Vagina (tissue), 2 donors: ENCODE measurements around the gene CHST11. TPM values are rescaled to one million over a fixed set of nuclear protein-coding genes. Genes with fewer than 3 reads are reported as not detected.

Source experiments
- DNase-seq, 2 donors: peaks; one replicate each; pipeline ENCODE4 v3.0.0-alpha.2; 2017; ENCODE audit errors: extremely low spot score in 2 of 2
- H3K27ac ChIP-seq: fragments of 200-600 bp; sonication (generic); one replicate; pipeline ENCODE4 v1.5.1; 2019
- H3K27me3 ChIP-seq: fragments of 200-600 bp; sonication (generic); one replicate; pipeline ENCODE4 v1.5.1; 2019
- H3K36me3 ChIP-seq, 2 donors: fragments of 200-600 bp; sonication (generic); one replicate each; pipeline ENCODE4 v1.5.1; 2017 to 2019
- H3K4me1 ChIP-seq: fragments of 200-600 bp; sonication (generic); one replicate; pipeline ENCODE4 v1.5.1; 2019
- H3K4me3 ChIP-seq, 2 donors: fragments of 200-600 bp; sonication (generic); 1 replicate in 1 of 2; 2 replicates in 1 of 2; pipeline ENCODE4 v1.5.1; 2016 to 2019
- H3K9me3 ChIP-seq: fragments of 200-600 bp; sonication (generic); one replicate; pipeline ENCODE4 v1.5.1; 2019
- POLR2A ChIP-seq, 2 donors: fragments of 450-650 bp; IDR thresholded peaks; one replicate each; pipeline ENCODE4 v1.6.1; 2017; ENCODE audit warnings: antibody characterized with exemption in 2 of 2, mild to moderate bottlenecking in 2 of 2, moderate library complexity in 2 of 2
- POLR2AphosphoS5 ChIP-seq, 2 donors: sonication (generic); formaldehyde crosslinking; IDR thresholded peaks; one replicate each; pipeline ENCODE4 v1.9.0; 2017; ENCODE audit warnings: antibody characterized with exemption in 2 of 2, mild to moderate bottlenecking in 2 of 2, low read depth in 1 of 2; ENCODE audit not compliant: insufficient read depth in 1 of 2
- intact Hi-C: fragments of 100-400 bp; cut with DNase I; formaldehyde crosslinking; loops from one replicate; pipeline ENCODE4 v1.15.1; 2023
- total RNA-seq: library from RNA; depleted of rRNA; stranded (reverse); fragments of >200 nt; gene quantifications from one replicate; pipeline ENCODE4 v1.2.3, GENCODE V29; 2016
- TF ChIP-seq, protein P1 (sequence below), 3 experiments: fragments of 450-650 bp in 2 of 3; fragments of 200-600 bp in 1 of 3; sonication (generic) in 1 of 3; IDR thresholded peaks; one replicate each; pipeline ENCODE4 v1.5.1; 2017 to 2019; ENCODE audit warnings: antibody characterized with exemption in 3 of 3, mild to moderate bottlenecking in 2 of 3, moderate library complexity in 2 of 3

Gene CHST11
- total RNA-seq, 1 donor from 2014 or later: 40.0 TPM

DNA sequence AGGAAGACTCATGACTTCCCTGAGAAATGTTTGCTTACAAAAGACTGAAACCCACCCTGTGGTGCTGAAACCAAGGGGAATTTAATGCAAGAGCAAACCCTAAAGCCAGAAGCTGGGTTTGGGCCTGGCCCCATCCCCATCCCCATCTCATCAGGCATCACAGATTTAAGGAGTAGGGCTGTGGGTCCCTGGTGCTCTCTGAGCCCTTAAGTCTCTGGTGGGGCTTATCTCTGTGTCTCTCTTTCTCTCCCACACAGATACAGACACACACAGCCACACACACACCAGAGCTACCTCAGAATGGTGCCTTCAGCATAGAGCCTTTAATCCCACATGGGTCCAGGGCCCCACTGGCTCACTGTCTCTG, 264.3 kb downstream of the CHST11 start:
- H3K9me3 ChIP-seq: no peaks in the 10 kb centered on the region
- H3K27me3 ChIP-seq: no peaks in the 10 kb centered on the region
- H3K27ac ChIP-seq: peak overlapping the region; percentile 65
- intact Hi-C loops: no loop called here
- H3K36me3 ChIP-seq: no peaks in the 10 kb centered on the region
- DNase-seq: no peak
- TF ChIP-seq POLR2A (IDR thresholded peaks at IDR 0.05) (no peak), POLR2AphosphoS5 (IDR thresholded peaks at IDR 0.05; ENCODE audit: insufficient read depth in 1 of 2, low read depth in 1 of 2) (no peak)
- TF ChIP-seq, protein P1, sequence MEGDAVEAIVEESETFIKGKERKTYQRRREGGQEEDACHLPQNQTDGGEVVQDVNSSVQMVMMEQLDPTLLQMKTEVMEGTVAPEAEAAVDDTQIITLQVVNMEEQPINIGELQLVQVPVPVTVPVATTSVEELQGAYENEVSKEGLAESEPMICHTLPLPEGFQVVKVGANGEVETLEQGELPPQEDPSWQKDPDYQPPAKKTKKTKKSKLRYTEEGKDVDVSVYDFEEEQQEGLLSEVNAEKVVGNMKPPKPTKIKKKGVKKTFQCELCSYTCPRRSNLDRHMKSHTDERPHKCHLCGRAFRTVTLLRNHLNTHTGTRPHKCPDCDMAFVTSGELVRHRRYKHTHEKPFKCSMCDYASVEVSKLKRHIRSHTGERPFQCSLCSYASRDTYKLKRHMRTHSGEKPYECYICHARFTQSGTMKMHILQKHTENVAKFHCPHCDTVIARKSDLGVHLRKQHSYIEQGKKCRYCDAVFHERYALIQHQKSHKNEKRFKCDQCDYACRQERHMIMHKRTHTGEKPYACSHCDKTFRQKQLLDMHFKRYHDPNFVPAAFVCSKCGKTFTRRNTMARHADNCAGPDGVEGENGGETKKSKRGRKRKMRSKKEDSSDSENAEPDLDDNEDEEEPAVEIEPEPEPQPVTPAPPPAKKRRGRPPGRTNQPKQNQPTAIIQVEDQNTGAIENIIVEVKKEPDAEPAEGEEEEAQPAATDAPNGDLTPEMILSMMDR (IDR thresholded peaks at IDR 0.05): no peak
- H3K4me1 ChIP-seq: peaks cover 10% of the 10 kb centered on the region
- H3K4me3 ChIP-seq: peak overlapping the region in 1 of 2 donors; percentile 26

DNA sequence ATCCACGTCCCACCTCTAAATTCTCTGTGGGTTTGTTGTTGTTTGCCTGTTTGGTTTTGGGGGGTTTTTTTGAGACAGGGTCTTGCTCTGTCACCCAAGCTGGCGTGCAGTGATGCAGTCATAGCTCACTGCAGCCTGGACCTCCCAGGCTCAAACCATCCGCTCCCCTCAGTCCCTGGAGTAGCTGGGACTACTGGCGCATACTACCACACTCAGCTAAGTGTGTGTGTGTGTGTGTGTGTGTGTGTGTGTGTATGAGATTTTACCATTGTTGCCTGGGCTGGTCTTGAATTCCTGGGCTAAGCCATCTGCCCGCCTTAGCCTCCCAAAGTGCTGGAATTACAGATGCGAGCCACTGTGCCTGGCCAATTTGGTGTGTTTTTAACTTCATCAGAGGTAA, 265.2 kb downstream of the CHST11 start:
- Histone ChIP-seq H3K27me3 (no peaks in the 10 kb centered on the region), H3K36me3 (no peaks in the 10 kb centered on the region), H3K4me3 (no peak overlapping the region), H3K27ac (peak overlapping the region; percentile 65), H3K4me1 (peaks cover 9% of the 10 kb centered on the region), H3K9me3 (no peaks in the 10 kb centered on the region)
- intact Hi-C loops: no loop called here
- DNase-seq: no peak
- no peak for TF ChIP-seq POLR2AphosphoS5 (IDR thresholded peaks at IDR 0.05; ENCODE audit: insufficient read depth in 1 of 2, low read depth in 1 of 2)
- TF ChIP-seq POLR2A (IDR thresholded peaks at IDR 0.05): no peak
- TF ChIP-seq, protein P1 (IDR thresholded peaks at IDR 0.05): no peak

DNA sequence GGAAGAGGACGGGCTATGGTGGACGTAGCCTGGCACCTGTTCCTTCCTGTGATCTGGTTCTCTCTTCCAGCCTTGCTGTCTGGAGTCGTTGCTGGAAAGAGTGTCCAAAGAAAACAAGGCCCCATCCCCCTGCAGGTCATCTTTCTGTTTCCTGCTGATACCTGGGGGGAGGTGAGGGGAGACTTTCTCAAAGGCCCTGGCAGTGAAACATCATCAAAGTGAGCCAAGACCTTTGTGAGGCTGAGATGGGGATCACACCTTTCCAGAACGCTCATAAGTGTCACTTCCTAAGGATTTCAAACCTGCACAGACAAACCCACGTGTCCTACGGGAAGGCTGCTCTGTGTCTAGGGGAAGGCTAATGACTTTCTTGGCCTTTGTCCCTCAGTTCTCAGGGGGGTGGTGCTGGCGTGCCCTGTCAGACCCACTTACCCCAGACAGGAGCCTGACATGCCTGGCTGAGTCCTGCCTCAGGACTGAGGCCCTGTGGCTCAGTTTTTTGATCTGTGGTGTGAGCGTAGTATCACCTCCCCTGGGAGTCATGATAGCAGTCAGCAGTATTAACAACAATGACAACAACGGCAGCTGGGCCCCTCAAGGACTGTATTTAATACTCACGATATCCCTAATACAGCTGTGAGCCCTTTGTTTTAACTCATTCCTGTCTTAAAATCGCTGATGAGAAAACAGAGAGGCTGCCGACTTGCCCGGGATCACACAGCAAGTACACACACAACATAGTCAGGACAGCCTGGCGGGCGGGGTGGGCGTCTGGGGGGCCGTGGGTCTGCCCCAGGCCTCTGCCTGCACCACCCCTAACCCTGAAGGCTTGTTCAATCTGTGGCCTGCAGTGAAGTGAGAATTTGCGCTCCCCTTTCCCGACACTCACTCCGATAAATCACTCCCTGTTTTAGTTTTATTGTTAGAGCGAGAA, 266.1 kb downstream of the CHST11 start:
- intact Hi-C loops: no loop called here
- DNase-seq: no peak

DNA sequence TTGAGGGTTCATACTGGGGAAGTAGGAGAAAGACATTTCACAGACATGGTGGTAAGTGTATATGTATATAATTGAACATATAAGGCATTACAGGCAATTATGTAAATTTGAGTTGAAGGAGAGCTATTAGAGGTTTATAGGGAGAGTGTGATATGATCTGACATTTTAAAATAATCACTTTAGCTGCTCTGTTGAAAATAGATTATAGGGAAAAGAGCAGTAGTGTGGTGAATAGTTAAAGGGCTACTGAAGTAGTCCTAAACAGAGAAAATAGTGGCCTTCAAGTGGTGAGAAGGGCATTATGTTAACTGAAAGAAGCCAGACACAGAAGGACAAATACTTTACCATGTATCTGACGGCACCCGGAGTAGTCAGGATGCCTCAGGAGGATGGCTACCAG, 267.1 kb downstream of the CHST11 start:
- H3K27ac ChIP-seq: no peak overlapping the region
- DNase-seq: no peak
- TF ChIP-seq, protein P1 (IDR thresholded peaks at IDR 0.05): no peak
- TF ChIP-seq POLR2A (IDR thresholded peaks at IDR 0.05) (no peak), POLR2AphosphoS5 (IDR thresholded peaks at IDR 0.05; ENCODE audit: insufficient read depth in 1 of 2, low read depth in 1 of 2) (no peak)
- intact Hi-C loops: no loop called here
- H3K36me3 ChIP-seq: no peaks in the 10 kb centered on the region
- H3K27me3 ChIP-seq: no peaks in the 10 kb centered on the region
- H3K4me1 ChIP-seq: peaks cover 9% of the 10 kb centered on the region
- H3K9me3 ChIP-seq: no peaks in the 10 kb centered on the region
- no peak overlapping the region for H3K4me3 ChIP-seq

More for the DNA sequence above, 266.1 kb downstream of the CHST11 start:
- Histone ChIP-seq H3K27ac (no peak overlapping the region), H3K27me3 (no peaks in the 10 kb centered on the region), H3K36me3 (no peaks in the 10 kb centered on the region), H3K4me1 (peaks cover 9% of the 10 kb centered on the region), H3K9me3 (no peaks in the 10 kb centered on the region), H3K4me3 (no peak overlapping the region)
- no peak for TF ChIP-seq POLR2A (IDR thresholded peaks at IDR 0.05)
- TF ChIP-seq, protein P1 (IDR thresholded peaks at IDR 0.05): no peak
- TF ChIP-seq POLR2AphosphoS5 (IDR thresholded peaks at IDR 0.05; ENCODE audit: insufficient read depth in 1 of 2, low read depth in 1 of 2): no peak

DNA sequence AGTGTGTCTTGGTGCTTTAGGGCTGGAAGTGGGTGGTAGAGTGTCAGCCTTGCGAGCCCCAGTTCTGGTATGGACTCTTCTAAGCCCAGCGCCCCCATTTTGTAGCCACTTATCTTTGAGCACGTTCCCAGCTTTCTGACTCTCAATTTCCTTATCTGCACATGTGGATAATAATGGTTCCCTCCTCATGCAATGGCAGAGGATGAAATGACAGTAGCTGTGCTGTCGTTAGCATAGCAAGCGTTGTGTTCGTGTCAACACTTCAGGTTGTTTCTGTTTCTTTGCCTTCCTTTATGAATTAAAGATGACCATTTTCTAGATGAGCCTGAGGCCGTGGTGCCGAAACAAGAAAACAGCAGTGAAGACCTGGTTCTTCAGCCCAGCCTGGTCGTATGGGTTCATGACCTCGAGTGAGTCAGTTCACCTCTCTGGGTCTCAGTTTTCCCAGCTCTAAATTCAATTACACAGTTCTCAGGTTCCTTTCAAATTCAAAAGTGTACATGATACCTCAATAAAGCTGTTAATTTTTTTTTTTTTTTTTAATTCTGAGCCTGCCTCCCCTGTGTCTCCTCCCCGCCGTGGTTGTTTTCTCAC, 268.3 kb downstream of the CHST11 start:
- Histone ChIP-seq H3K36me3 (no peaks in the 10 kb centered on the region), H3K4me3 (no peak overlapping the region), H3K9me3 (no peaks in the 10 kb centered on the region), H3K27me3 (no peaks in the 10 kb centered on the region), H3K27ac (no peak overlapping the region), H3K4me1 (peaks cover 9% of the 10 kb centered on the region)
- DNase-seq: no peak
- TF ChIP-seq, protein P1 (IDR thresholded peaks at IDR 0.05): no peak
- TF ChIP-seq POLR2AphosphoS5 (IDR thresholded peaks at IDR 0.05; ENCODE audit: insufficient read depth in 1 of 2, low read depth in 1 of 2) (no peak), POLR2A (IDR thresholded peaks at IDR 0.05) (no peak)
- intact Hi-C loops: no loop called here
